Common myeloid progenitor, CD34-positive (primary cell): ENCODE data around the gene RGS3.

Experiments
- CTCF ChIA-PET: fragments of 350-600 bp; sonication (Branson Sonifier 250); formaldehyde crosslinking; loops from one replicate; lab custom pipeline; 2021; ENCODE audit warnings: antibody characterized with exemption; lab: Charles Lee
- POLR2A ChIA-PET: fragments of 350-600 bp; sonication (Branson Sonifier 250); formaldehyde crosslinking; loops from one replicate; lab custom pipeline; 2021; ENCODE audit warnings: antibody characterized with exemption; lab: Charles Lee
- DNase-seq, 3 donors: peaks; one replicate each; pipeline versions ENCODE4 v3.0.0 to v3.0.0-alpha.2; 2013
- H3K27ac ChIP-seq, 2 experiments: 1 replicate in 1 of 2; 2 replicates in 1 of 2; pipeline ENCODE4 v1.7.0; 2013; ENCODE audit warnings: inconsistent platforms in 2 of 2, low read length in 2 of 2, mild to moderate bottlenecking in 2 of 2, low read depth in 1 of 2, moderate library complexity in 1 of 2; ENCODE audit not compliant: severe bottlenecking in 2 of 2, insufficient read depth in 1 of 2, poor library complexity in 1 of 2
- H3K27me3 ChIP-seq, 5 experiments: replicated peaks in 2 of 5; 1 replicate in 3 of 5; 2 replicates in 2 of 5; pipeline versions ENCODE4 v1.6.1 to v1.7.0; 2013; ENCODE audit warnings: low read length in 4 of 5, mild to moderate bottlenecking in 2 of 5, moderate library complexity in 2 of 5, inconsistent platforms in 1 of 5; ENCODE audit not compliant: insufficient read depth in 5 of 5, control insufficient read depth in 4 of 5
- H3K36me3 ChIP-seq, 4 experiments: 1 replicate in 2 of 4; 2 replicates in 2 of 4; pipeline versions ENCODE4 v1.6.1 to v1.7.0; 2013; ENCODE audit warnings: low read length in 3 of 4, control low read depth in 1 of 4, mild to moderate bottlenecking in 1 of 4; ENCODE audit not compliant: control insufficient read depth in 4 of 4, insufficient read depth in 4 of 4
- H3K4me1 ChIP-seq, 4 experiments: 1 replicate in 3 of 4; 2 replicates in 1 of 4; pipeline versions ENCODE4 v1.6.1 to v1.7.1; 2013; ENCODE audit warnings: low read length in 3 of 4, mild to moderate bottlenecking in 3 of 4, control low read depth in 1 of 4, inconsistent platforms in 1 of 4, moderate library complexity in 1 of 4; ENCODE audit not compliant: control insufficient read depth in 4 of 4, insufficient read depth in 4 of 4; ENCODE audit errors: control extremely low read depth in 1 of 4
- H3K4me3 ChIP-seq, 7 experiments: 1 replicate in 4 of 7; 2 replicates in 3 of 7; pipeline versions ENCODE4 v1.5.1 to v1.7.0; 2013; ENCODE audit warnings: mild to moderate bottlenecking in 7 of 7, low read length in 6 of 7, moderate library complexity in 6 of 7, inconsistent platforms in 2 of 7, low read depth in 2 of 7, control low read depth in 1 of 7; ENCODE audit not compliant: insufficient read depth in 4 of 7, control insufficient read depth in 1 of 7; ENCODE audit errors: extremely low read depth in 1 of 7
- H3K9me3 ChIP-seq, 5 experiments: 1 replicate in 4 of 5; 2 replicates in 1 of 5; pipeline versions ENCODE4 v1.6.1 to v1.7.1; 2013; ENCODE audit warnings: low read length in 4 of 5, mild to moderate bottlenecking in 2 of 5, inconsistent platforms in 1 of 5, low read depth in 1 of 5, moderate library complexity in 1 of 5; ENCODE audit not compliant: control insufficient read depth in 4 of 5, insufficient read depth in 2 of 5; ENCODE audit errors: control extremely low read depth in 1 of 5
- WGBS: methylation state at CpG from one replicate; pipeline ENCODE4 v1.1.5; 2013; ENCODE audit not compliant: insufficient coverage; 5-methylcytosine and 5-hydroxymethylcytosine counted together

The RGS3 gene

GRCh38 chr9:113525205-113525604 is 61.7 kb downstream of the RGS3 start:
- 100% methylated on average over 4 of the region's 4 CpGs for WGBS
- ChIA-PET POLR2A (no interaction called here), CTCF (interaction anchor here (0.7 to 3.1 kb wide), 5 partner anchors 14 to 64 kb away, joined by 3 to 11 read pairs (median 4); no protein-coding TSS in a partner anchor)
- H3K4me3 ChIP-seq = no peak overlapping the region
- H3K27ac ChIP-seq = no peak overlapping the region
- peaks cover 4 to 59% (median 19%) of the 10 kb centered on the region in 4 experiments for H3K36me3 ChIP-seq
- peaks cover 2 to 31% (median 27%) of the 10 kb centered on the region in 4 experiments for H3K4me1 ChIP-seq
- no peaks in the 10 kb centered on the region for H3K27me3 ChIP-seq
- DNase-seq = no peak
- H3K9me3 ChIP-seq = no peaks in the 10 kb centered on the region

GRCh38 chr9:113525831-113526230 is 62.3 kb downstream of the RGS3 start:
- DNase-seq = no peak
- WGBS = 97% methylated on average over 7 of the region's 8 CpGs
- no peak overlapping the region for H3K4me3 ChIP-seq
- peaks cover 2 to 31% (median 27%) of the 10 kb centered on the region in 4 experiments for H3K4me1 ChIP-seq
- CTCF ChIA-PET = interaction anchor here (0.8 to 3.1 kb wide), 2 partner anchors 49 to 63 kb away, joined by 5 to 11 read pairs; no protein-coding TSS in a partner anchor
- H3K36me3 ChIP-seq = peaks cover 6 to 61% (median 19%) of the 10 kb centered on the region in 4 experiments
- no peak overlapping the region for H3K27ac ChIP-seq
- POLR2A ChIA-PET = no interaction called here
- no peaks in the 10 kb centered on the region for H3K27me3 ChIP-seq
- H3K9me3 ChIP-seq = no peaks in the 10 kb centered on the region

- ChIA-PET POLR2A (no interaction called here), CTCF (interaction anchor here (0.8 to 3.1 kb wide), 2 partner anchors 48 to 63 kb away, joined by 5 to 11 read pairs; no protein-coding TSS in a partner anchor)
- Histone ChIP-seq H3K27ac (no peak overlapping the region), H3K4me1 (peaks cover 2 to 31% (median 27%) of the 10 kb centered on the region in 4 experiments), H3K9me3 (no peaks in the 10 kb centered on the region), H3K4me3 (no peak overlapping the region), H3K27me3 (no peaks in the 10 kb centered on the region), H3K36me3 (peaks cover 6 to 63% (median 19%) of the 10 kb centered on the region in 4 experiments)
- 98% methylated on average over 7 of the region's 8 CpGs for WGBS
- no peak for DNase-seq
Measured at GRCh38 chr9:113526231-113526746, 62.8 kb downstream of the RGS3 start.

- H3K4me1 ChIP-seq = peaks cover 2 to 28% (median 27%) of the 10 kb centered on the region in 4 experiments
- ChIA-PET CTCF (interaction anchor here (0.8 to 3.1 kb wide), 3 partner anchors 24 to 62 kb away, joined by 3 to 11 read pairs (median 4); no protein-coding TSS in a partner anchor), POLR2A (no interaction called here)
- no peaks in the 10 kb centered on the region for H3K9me3 ChIP-seq
- H3K27me3 ChIP-seq = no peaks in the 10 kb centered on the region
- DNase-seq = no peak
- 100% methylated on average over 2 of the region's 4 CpGs for WGBS
- no peak overlapping the region for H3K27ac ChIP-seq
- H3K4me3 ChIP-seq = no peak overlapping the region
- H3K36me3 ChIP-seq = peaks cover 6 to 65% (median 21%) of the 10 kb centered on the region in 4 experiments
Measured at GRCh38 chr9:113526841-113527240, 63.3 kb downstream of the RGS3 start.

- ChIA-PET POLR2A (no interaction called here), CTCF (interaction anchor here (1.0 kb wide), 1 partner anchor 59 kb away, joined by 3 read pairs; no protein-coding TSS in a partner anchor)
Measured at GRCh38 chr9:113528088-113528487, 64.6 kb downstream of the RGS3 start.

GRCh38 chr9:113528811-113529210 is 65.3 kb downstream of the RGS3 start:
- 100% methylated on average over 2 of the region's 2 CpGs for WGBS
- POLR2A ChIA-PET = no interaction called here
- CTCF ChIA-PET = interaction anchor here (0.9 kb wide), 1 partner anchor 9 kb away, joined by 3 read pairs; no protein-coding TSS in a partner anchor
- Histone ChIP-seq H3K4me3 (no peak overlapping the region), H3K9me3 (no peaks in the 10 kb centered on the region), H3K27me3 (no peaks in the 10 kb centered on the region), H3K36me3 (peaks cover 6 to 84% (median 20%) of the 10 kb centered on the region in 4 experiments), H3K27ac (no peak overlapping the region), H3K4me1 (peaks cover 0 to 12% (median 9%) of the 10 kb centered on the region in 4 experiments)
- DNase-seq = no peak

More at GRCh38 chr9:113528088-113528487, 64.6 kb downstream of the RGS3 start:
- Histone ChIP-seq H3K9me3 (no peaks in the 10 kb centered on the region), H3K4me3 (no peak overlapping the region), H3K4me1 (peaks cover 0 to 19% (median 16%) of the 10 kb centered on the region in 4 experiments), H3K27ac (no peak overlapping the region), H3K36me3 (peaks cover 6 to 78% (median 20%) of the 10 kb centered on the region in 4 experiments), H3K27me3 (no peaks in the 10 kb centered on the region)
- no peak for DNase-seq
- WGBS = 95% methylated on average over 6 of the region's 6 CpGs
